ENCODE results near the gene PLA2G3.

Gene PLA2G3

DNA sequence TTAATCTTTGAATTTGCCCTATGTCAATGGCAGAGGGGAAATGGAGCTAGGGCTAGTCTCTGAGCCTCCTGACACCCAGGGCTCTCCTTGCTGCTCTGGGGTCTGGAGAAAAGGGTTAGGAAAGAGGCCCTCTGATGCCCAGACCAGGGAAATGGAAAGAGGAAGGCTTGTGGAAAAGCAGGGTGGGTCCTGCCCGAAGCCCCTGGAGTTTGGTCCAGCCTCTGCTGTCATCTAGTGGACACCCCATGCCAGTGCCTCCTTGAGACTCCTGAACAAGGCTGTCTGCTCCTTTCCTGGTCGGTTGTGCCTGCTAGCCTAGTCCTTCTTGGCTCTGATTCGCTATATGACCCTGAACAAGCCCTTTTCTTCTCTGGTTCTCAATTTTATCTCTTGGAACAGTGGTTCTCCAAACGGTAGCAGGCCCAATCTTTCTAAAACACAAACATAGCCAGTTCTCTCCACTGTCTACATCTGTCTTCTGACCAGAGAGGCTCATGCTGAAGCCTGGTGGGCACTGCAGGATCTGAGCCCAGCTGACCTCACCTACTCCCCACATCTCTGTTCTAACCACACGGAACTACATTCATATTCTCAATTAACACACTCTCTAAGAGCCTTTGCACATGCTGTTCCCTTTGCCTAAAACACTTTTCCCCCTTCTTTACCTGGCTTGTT lies 8.8 kb upstream of the PLA2G3 start:
- DNase-seq (ENCODE audit: low read depth) = peak; percentile 43
- no peak overlapping the region for H3K4me3 ChIP-seq (ENCODE audit: low read depth, low read length)

GRCh38 chr22:31148488-31148887 lies 8.2 kb upstream of the PLA2G3 start:
- no peak overlapping the region for H3K4me3 ChIP-seq (ENCODE audit: low read depth, low read length)
- peak; percentile 35 for DNase-seq (ENCODE audit: low read depth)

DNA sequence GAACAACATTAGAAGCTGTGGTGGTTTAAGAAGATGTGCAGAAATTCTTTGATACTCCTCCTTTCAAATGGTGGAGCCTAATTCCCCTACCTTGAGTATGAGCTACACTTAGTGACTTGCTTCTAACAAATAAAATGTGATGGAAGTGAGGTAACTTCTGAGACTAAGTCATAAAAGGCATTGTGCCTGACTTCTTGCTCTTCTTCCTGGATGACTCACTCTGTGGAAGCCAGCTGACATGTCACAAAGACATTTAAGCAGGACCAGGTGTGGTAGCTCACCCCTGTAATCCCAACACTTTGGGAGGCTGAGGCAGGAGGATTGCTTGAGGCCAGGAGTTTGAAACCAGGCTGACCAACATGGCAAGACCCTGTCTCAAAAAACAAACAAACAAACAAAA lies 3.9 kb upstream of the PLA2G3 start:
- no peak overlapping the region for H3K4me3 ChIP-seq (ENCODE audit: low read depth, low read length)
- no peak for DNase-seq (ENCODE audit: low read depth)

- DNase-seq (ENCODE audit: low read depth) = no peak
- H3K4me3 ChIP-seq (ENCODE audit: low read depth, low read length) = no peak overlapping the region
Observed at GRCh38 chr22:31143537-31143936, 3.2 kb upstream of the PLA2G3 start.

- H3K4me3 ChIP-seq (ENCODE audit: low read depth, low read length) = no peak overlapping the region
- DNase-seq (ENCODE audit: low read depth) = no peak
Observed at GRCh38 chr22:31143038-31143437, 2.7 kb upstream of the PLA2G3 start.

DNA sequence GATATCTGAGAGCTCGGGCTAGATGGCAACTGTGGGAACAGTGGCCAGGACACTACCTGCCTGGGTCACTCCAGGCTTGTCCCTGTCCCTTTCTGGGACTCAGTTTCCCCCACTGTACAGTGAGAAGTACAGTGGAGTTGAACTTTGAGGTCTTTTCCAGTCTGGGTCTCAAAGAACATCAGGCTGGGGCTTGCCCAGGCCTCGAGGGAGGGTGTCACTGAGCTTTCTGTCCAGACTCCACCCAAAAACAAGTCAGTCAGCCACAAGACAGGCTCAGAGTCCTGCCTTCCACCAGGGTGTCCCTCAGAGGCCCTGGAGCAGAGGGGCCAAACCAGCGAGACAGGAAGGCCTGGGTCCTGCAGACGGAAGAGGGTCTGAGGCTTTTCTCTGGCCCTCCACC lies 2.0 kb upstream of the PLA2G3 start:
- no peak overlapping the region for H3K4me3 ChIP-seq (ENCODE audit: low read depth, low read length)
- DNase-seq (ENCODE audit: low read depth) = no peak

GRCh38 chr22:31141551-31141950 lies 1.2 kb upstream of the PLA2G3 start:
- H3K4me3 ChIP-seq (ENCODE audit: low read depth, low read length) = no peak overlapping the region
- no peak for DNase-seq (ENCODE audit: low read depth)

- no peak for DNase-seq (ENCODE audit: low read depth)
- no peak overlapping the region for H3K4me3 ChIP-seq (ENCODE audit: low read depth, low read length)
Observed at GRCh38 chr22:31140746-31141145, 438 bp upstream of the PLA2G3 start.

GRCh38 chr22:31139066-31139465 lies 1.2 kb downstream of the PLA2G3 start:
- no peak for DNase-seq (ENCODE audit: low read depth)
- H3K4me3 ChIP-seq (ENCODE audit: low read depth, low read length) = no peak overlapping the region

GRCh38 chr22:31138126-31138525 lies 2.2 kb downstream of the PLA2G3 start:
- no peak for DNase-seq (ENCODE audit: low read depth)
- H3K4me3 ChIP-seq (ENCODE audit: low read depth, low read length) = no peak overlapping the region

- H3K4me3 ChIP-seq (ENCODE audit: low read depth, low read length) = no peak overlapping the region
- DNase-seq (ENCODE audit: low read depth) = no peak
Observed at GRCh38 chr22:31137721-31138120, 2.6 kb downstream of the PLA2G3 start.

GRCh38 chr22:31136711-31137110 lies 3.6 kb downstream of the PLA2G3 start:
- no peak for DNase-seq (ENCODE audit: low read depth)
- no peak overlapping the region for H3K4me3 ChIP-seq (ENCODE audit: low read depth, low read length)

GRCh38 chr22:31136155-31136554 lies 4.2 kb downstream of the PLA2G3 start:
- H3K4me3 ChIP-seq (ENCODE audit: low read depth, low read length) = no peak overlapping the region
- DNase-seq (ENCODE audit: low read depth) = no peak

GRCh38 chr22:31135706-31136105 lies 4.6 kb downstream of the PLA2G3 start:
- no peak overlapping the region for H3K4me3 ChIP-seq (ENCODE audit: low read depth, low read length)
- no peak for DNase-seq (ENCODE audit: low read depth)

DNA sequence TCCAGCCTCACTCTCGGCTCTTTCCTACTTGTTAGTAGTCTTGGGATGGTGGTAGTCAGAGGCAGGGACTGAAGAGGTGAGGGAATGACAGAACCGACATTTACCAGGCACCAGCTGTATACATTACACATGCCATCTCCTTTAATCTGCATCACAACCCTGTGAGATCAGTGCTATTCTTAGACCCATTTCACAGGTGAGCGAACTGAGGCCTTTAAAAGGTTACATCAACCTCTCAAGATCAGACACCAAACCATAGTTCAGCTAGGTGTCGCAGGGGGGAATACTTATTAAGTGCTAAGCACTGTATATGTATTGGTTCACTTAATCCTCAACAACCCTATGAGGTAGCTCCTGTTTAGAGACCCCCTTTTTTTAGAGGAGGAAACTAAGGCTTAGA lies 5.6 kb downstream of the PLA2G3 start:
- H3K4me3 ChIP-seq (ENCODE audit: low read depth, low read length) = no peak overlapping the region
- no peak for DNase-seq (ENCODE audit: low read depth)

GRCh38 chr22:31133911-31134310 lies 6.4 kb downstream of the PLA2G3 start:
- no peak for DNase-seq (ENCODE audit: low read depth)
- H3K4me3 ChIP-seq (ENCODE audit: low read depth, low read length) = no peak overlapping the region

- H3K4me3 ChIP-seq (ENCODE audit: low read depth, low read length) = no peak overlapping the region
- no peak for DNase-seq (ENCODE audit: low read depth)
Observed at GRCh38 chr22:31130873-31131272, 9.4 kb downstream of the PLA2G3 start.

DNA sequence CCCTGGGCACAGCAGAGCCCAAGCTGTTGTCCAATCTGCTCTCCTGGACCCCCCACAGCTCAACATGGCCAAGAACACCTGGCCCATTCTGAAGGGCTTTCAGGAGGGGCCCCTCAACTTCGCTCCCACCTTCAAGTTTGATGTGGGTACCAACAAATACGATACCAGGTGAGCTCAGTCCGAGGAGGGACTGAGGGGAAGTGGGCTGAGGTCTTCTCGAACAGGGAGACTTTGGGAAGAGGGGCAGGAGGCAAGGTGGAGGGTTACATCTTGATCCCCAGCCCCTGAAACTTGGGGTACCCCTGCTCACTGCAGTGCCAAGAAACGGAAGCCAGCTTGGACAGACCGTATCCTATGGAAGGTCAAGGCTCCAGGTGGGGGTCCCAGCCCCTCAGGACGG lies 12.2 kb downstream of the PLA2G3 start:
- DNase-seq (ENCODE audit: low read depth) = no peak
- H3K4me3 ChIP-seq (ENCODE audit: low read depth, low read length) = no peak overlapping the region

DNA sequence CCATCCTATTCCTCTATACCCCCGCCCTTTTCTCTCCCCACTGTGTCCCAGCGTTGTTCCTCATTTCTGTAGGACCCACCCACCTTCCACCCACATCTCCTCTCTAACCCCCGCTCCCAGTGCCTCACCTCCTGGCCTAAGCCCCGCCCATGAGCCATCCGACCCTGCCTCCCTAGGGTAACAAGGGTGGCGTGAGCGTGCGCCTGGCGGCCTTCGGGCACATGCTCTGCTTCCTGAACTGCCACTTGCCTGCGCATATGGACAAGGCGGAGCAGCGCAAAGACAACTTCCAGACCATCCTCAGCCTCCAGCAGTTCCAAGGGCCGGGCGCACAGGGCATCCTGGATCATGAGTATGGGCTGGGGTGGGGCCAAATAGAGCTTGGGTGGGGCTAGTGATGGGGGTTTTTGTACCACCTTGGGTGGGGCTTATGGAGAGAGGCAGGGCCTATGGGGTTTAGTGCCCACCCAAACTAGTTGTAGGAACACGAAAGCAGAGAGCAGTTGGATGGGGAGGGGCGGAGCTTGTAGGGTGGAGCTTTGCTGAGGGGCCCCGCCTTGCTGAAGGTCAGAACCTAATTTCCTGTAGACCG lies 13.0 kb downstream of the PLA2G3 start:
- DNase-seq (ENCODE audit: low read depth) = no peak
- no peak overlapping the region for H3K4me3 ChIP-seq (ENCODE audit: low read depth, low read length)

DNA sequence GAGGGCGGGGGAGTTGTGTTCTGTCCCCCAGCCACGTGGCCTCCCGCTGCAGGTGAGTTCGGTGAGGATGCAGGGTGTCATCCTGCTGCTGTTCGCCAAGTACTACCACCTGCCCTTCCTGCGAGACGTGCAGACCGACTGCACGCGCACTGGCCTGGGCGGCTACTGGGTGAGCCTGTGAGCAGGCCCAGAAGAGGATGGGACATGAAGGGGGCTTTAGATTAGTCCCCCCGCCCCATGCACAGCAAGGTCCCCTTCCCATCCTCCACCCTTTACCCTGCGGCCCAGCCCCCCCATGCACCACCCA lies 13.5 kb downstream of the PLA2G3 start:
- no peak for DNase-seq (ENCODE audit: low read depth)
- no peak overlapping the region for H3K4me3 ChIP-seq (ENCODE audit: low read depth, low read length)

- H3K4me3 ChIP-seq (ENCODE audit: low read depth, low read length) = no peak overlapping the region
- DNase-seq (ENCODE audit: low read depth) = no peak
Observed at GRCh38 chr22:31126128-31126868, 14.0 kb downstream of the PLA2G3 start.
